Frontal cortex (tissue), 4 donors: ENCODE measurements around the gene MYO1H. TPM values are rescaled to one million over a fixed set of nuclear protein-coding genes. Genes with fewer than 3 reads are reported as not detected.

Experiments used
- DNase-seq, 2 donors: peaks; one replicate each; pipeline ENCODE4 v3.0.0; 2012; ENCODE audit warnings: low spot score in 2 of 2
- FAIRE-seq: peaks from 2 replicates; lab custom pipeline; 2012; peaks lifted over from hg19 to GRCh38; lab: Jason Lieb, UNC
- total RNA-seq: library from RNA; depleted of rRNA; stranded (reverse); fragments of >200 nt; gene quantifications from one replicate; pipeline ENCODE4 v1.2.3, GENCODE V29; 2014
- donor health status: control.
- donor health status: control.
- donor health status: control.

MYO1H gene
- total RNA-seq, 1 donor from 2014 or later = under 0.01 TPM

GRCh38 chr12:109487181-109488050 lies 139.7 kb downstream of the MYO1H start:
- DNase-seq (no peak), FAIRE-seq (no peak)

GRCh38 chr12:109488051-109488665 lies 140.5 kb downstream of the MYO1H start:
- DNase-seq (no peak), FAIRE-seq (no peak)

- FAIRE-seq (no peak), DNase-seq (no peak)
Measured at GRCh38 chr12:109489016-109489954, 141.6 kb downstream of the MYO1H start.

- FAIRE-seq (no peak), DNase-seq (no peak)
Measured at GRCh38 chr12:109489955-109490565, 142.4 kb downstream of the MYO1H start.

GRCh38 chr12:109491671-109492070 lies 144.0 kb downstream of the MYO1H start:
- no peak for DNase-seq
- FAIRE-seq = no peak

- no peak for DNase-seq
- FAIRE-seq = no peak
Measured at GRCh38 chr12:109492371-109492770, 144.7 kb downstream of the MYO1H start.

- FAIRE-seq = no peak
Measured at GRCh38 chr12:109493090-109493489, 145.4 kb downstream of the MYO1H start.

GRCh38 chr12:109493938-109494337 lies 146.2 kb downstream of the MYO1H start:
- no peak for FAIRE-seq
- no peak for DNase-seq

More at GRCh38 chr12:109493090-109493489, 145.4 kb downstream of the MYO1H start:
- no peak for DNase-seq

GRCh38 chr12:109494348-109494881 lies 146.7 kb downstream of the MYO1H start:
- no peak for DNase-seq
- no peak for FAIRE-seq

- DNase-seq (no peak), FAIRE-seq (no peak)
Measured at GRCh38 chr12:109495012-109495411, 147.3 kb downstream of the MYO1H start.

- DNase-seq (no peak), FAIRE-seq (no peak)
Measured at GRCh38 chr12:109496306-109496705, 148.6 kb downstream of the MYO1H start.

GRCh38 chr12:109497675-109498074 lies 150.0 kb downstream of the MYO1H start:
- DNase-seq (no peak), FAIRE-seq (no peak)

Other genes starting within 250 kb of the MYO1H start
- gene ACACB, start 231.3 kb upstream of the MYO1H start, total RNA-seq = 4.9 TPM
- gene FOXN4, start 38.6 kb upstream of the MYO1H start, total RNA-seq = under 0.01 TPM
- 42.8 TPM for gene KCTD10, start 129.4 kb downstream of the MYO1H start, total RNA-seq
- gene UBE3B, start 129.7 kb downstream of the MYO1H start, total RNA-seq = 15.5 TPM
- gene MMAB, start 225.6 kb downstream of the MYO1H start, total RNA-seq = 13.9 TPM
- gene MVK, start 225.9 kb downstream of the MYO1H start, total RNA-seq = 14.3 TPM